Fibroblast of lung (primary cell): Measurements from ENCODE around the gene ATF6B. TPM values are rescaled to one million over a fixed set of nuclear protein-coding genes. Genes with fewer than 3 reads are reported as not detected.

ENCODE experiments used
- DNase-seq, 2 donors: peaks; one replicate each; pipeline versions ENCODE4 v3.0.0 to v3.0.0-alpha.2; 2010; ENCODE audit warnings: low read depth in 2 of 2
- H2AFZ ChIP-seq: 2 replicates; pipeline ENCODE4 v1.5.1; 2012; ENCODE audit warnings: low read length, control low read depth, inconsistent platforms
- H3K27ac ChIP-seq: 2 replicates; pipeline ENCODE4 v1.5.1; 2011; ENCODE audit warnings: low read length, control low read depth; ENCODE audit not compliant: insufficient read depth
- H3K27me3 ChIP-seq: 2 replicates; pipeline ENCODE4 v1.5.1; 2011; ENCODE audit warnings: mild to moderate bottlenecking, low read length; ENCODE audit not compliant: control insufficient read depth, insufficient read depth
- H3K36me3 ChIP-seq: 2 replicates; pipeline ENCODE4 v1.5.1; 2011; ENCODE audit warnings: low read length; ENCODE audit not compliant: control insufficient read depth, insufficient read depth
- H3K4me1 ChIP-seq: 2 replicates; pipeline ENCODE4 v1.5.1; 2011; ENCODE audit warnings: low read length; ENCODE audit not compliant: control insufficient read depth, insufficient read depth; ENCODE audit errors: extremely low read depth
- H3K4me2 ChIP-seq: 2 replicates; pipeline ENCODE4 v1.5.1; 2011; ENCODE audit warnings: low read length, control low read depth; ENCODE audit not compliant: insufficient read depth; ENCODE audit errors: extremely low read depth
- H3K4me3 ChIP-seq, 4 experiments: fragments of 200-600 bp in 1 of 4; sonication (generic) in 1 of 4; replicated peaks in 1 of 4; 2 replicates each; pipeline ENCODE4 v1.5.1; 2011 to 2016; ENCODE audit warnings: low read length in 4 of 4, low read depth in 3 of 4, mild to moderate bottlenecking in 3 of 4, control low read depth in 2 of 4, inconsistent platforms in 1 of 4, mixed read lengths in 1 of 4; ENCODE audit not compliant: insufficient read depth in 1 of 4; ENCODE audit errors: control extremely low read depth in 1 of 4
- H3K79me2 ChIP-seq: 2 replicates; pipeline ENCODE4 v1.5.1; 2012; ENCODE audit warnings: mild to moderate bottlenecking, low read length, inconsistent platforms; ENCODE audit not compliant: control insufficient read depth, insufficient read depth
- H3K9ac ChIP-seq: 2 replicates; pipeline ENCODE4 v1.5.1; 2011; ENCODE audit warnings: mild to moderate bottlenecking, low read length, control low read depth; ENCODE audit not compliant: insufficient read depth
- H3K9me3 ChIP-seq: 2 replicates; pipeline ENCODE4 v1.5.1; 2012; ENCODE audit warnings: low read depth, low read length; ENCODE audit not compliant: control insufficient read depth, insufficient read depth
- H4K20me1 ChIP-seq: 2 replicates; pipeline ENCODE4 v1.5.1; 2011; ENCODE audit warnings: low read length; ENCODE audit not compliant: control insufficient read depth, insufficient read depth; ENCODE audit errors: extremely low read depth
- CTCF ChIP-seq, 2 donors: IDR thresholded peaks in 1 of 2; conservative IDR thresholded peaks in 1 of 2; 1 replicate in 1 of 2; 2 replicates in 1 of 2; pipeline ENCODE4 v1.5.1; 2011 to 2012; ENCODE audit warnings: low read length in 2 of 2, control low read depth in 1 of 2, inconsistent platforms in 1 of 2, low read depth in 1 of 2, mild to moderate bottlenecking in 1 of 2
- EZH2 ChIP-seq: IDR thresholded peaks from 2 replicates; pipeline ENCODE4 v1.5.1; 2012; ENCODE audit warnings: low read length, control low read depth, mild to moderate bottlenecking; ENCODE audit errors: missing control alignments
- polyA plus RNA-seq, 2 donors: library from polyadenylated mRNA; depleted of rRNA in 1 of 2; stranded (reverse) in 1 of 2; unstranded in 1 of 2; fragments of >200 nt; gene quantifications; 2 replicates each; pipeline ENCODE4 v1.2.1, GENCODE V29; 2011 to 2012; ENCODE audit warnings: missing spikeins in 1 of 2
- total RNA-seq: library from RNA; depleted of rRNA; stranded (reverse); fragments of >200 nt; gene quantifications from 2 replicates; pipeline ENCODE4 v1.2.1, GENCODE V29; 2014

Gene ATF6B
- total and polyA plus RNA-seq, 2 donors (not counting 1 experiment from before 2014, with no cell fraction given) = 15.7 to 36.2 TPM

- Histone ChIP-seq H3K9me3 (no peaks in the 10 kb centered on the region), H3K36me3 (no peaks in the 10 kb centered on the region), H3K27me3 (no peaks in the 10 kb centered on the region), H4K20me1 (no peaks in the 10 kb centered on the region), H3K4me1 (peaks cover 8% of the 10 kb centered on the region), H3K27ac (no peak overlapping the region), H3K79me2 (peaks cover 10% of the 10 kb centered on the region), H3K4me3 (no peak overlapping the region), H3K4me2 (no peak overlapping the region), H3K9ac (no peak overlapping the region), H2AFZ (no peak overlapping the region)
- no peak for TF ChIP-seq CTCF (conservative IDR thresholded peaks at IDR 0.05 in 1 of 2, IDR thresholded peaks at IDR 0.05 in 1 of 2; ENCODE audit: low read depth in 1 of 2, low read length in 2 of 2)
- TF ChIP-seq EZH2 = no peak
- no peak for DNase-seq
Observed at GRCh38 chr6:32132110-32132509, 4.1 kb upstream of the ATF6B start.

- no peak for TF ChIP-seq EZH2
- TF ChIP-seq CTCF (conservative IDR thresholded peaks at IDR 0.05 in 1 of 2, IDR thresholded peaks at IDR 0.05 in 1 of 2; ENCODE audit: low read depth in 1 of 2, low read length in 2 of 2) = no peak
- peaks cover 14% of the 10 kb centered on the region for H3K79me2 ChIP-seq
- no peak overlapping the region for H3K4me3 ChIP-seq
- no peak for DNase-seq
- H3K4me1 ChIP-seq = peaks cover 8% of the 10 kb centered on the region
- no peaks in the 10 kb centered on the region for H4K20me1 ChIP-seq
- H3K27me3 ChIP-seq = no peaks in the 10 kb centered on the region
- no peak overlapping the region for H3K4me2 ChIP-seq
- no peaks in the 10 kb centered on the region for H3K9me3 ChIP-seq
- no peak overlapping the region for H2AFZ ChIP-seq
- no peak overlapping the region for H3K9ac ChIP-seq
- H3K27ac ChIP-seq = no peak overlapping the region
- H3K36me3 ChIP-seq = no peaks in the 10 kb centered on the region
Observed at GRCh38 chr6:32131439-32131948, 3.4 kb upstream of the ATF6B start.

- peak overlapping the region; percentile 87 for H3K27ac ChIP-seq
- peaks cover 2% of the 10 kb centered on the region for H3K36me3 ChIP-seq
- peak overlapping the region; percentile 69 to 77 (median 76) for H3K4me3 ChIP-seq
- TF ChIP-seq CTCF (conservative IDR thresholded peaks at IDR 0.05 in 1 of 2, IDR thresholded peaks at IDR 0.05 in 1 of 2; ENCODE audit: low read depth in 1 of 2, low read length in 2 of 2) = no peak
- no peak for TF ChIP-seq EZH2
- H3K9me3 ChIP-seq = no peaks in the 10 kb centered on the region
- H3K4me1 ChIP-seq = peaks cover 8% of the 10 kb centered on the region
- no peak for DNase-seq
- no peaks in the 10 kb centered on the region for H3K27me3 ChIP-seq
- H3K4me2 ChIP-seq = peak overlapping the region; percentile 99
- peak overlapping the region; percentile 80 for H2AFZ ChIP-seq
- H3K79me2 ChIP-seq = peaks cover 14% of the 10 kb centered on the region
- H4K20me1 ChIP-seq = no peaks in the 10 kb centered on the region
- H3K9ac ChIP-seq = peak overlapping the region; percentile 70
Observed at GRCh38 chr6:32129297-32130088, 1.4 kb upstream of the ATF6B start.
